NCI-H2227 (cell line): ENCODE results near the gene SLC6A18.
"Not testable (repeated sequence)": the region's sequence is repeated elsewhere in the genome, so short reads cannot be mapped to it uniquely, and the experiment has no call there.

Experiments used
- DNase-seq: peaks from one replicate; lab custom pipeline; 2025; ENCODE audit not compliant: unreplicated experiment; lab: John Stamatoyannopoulos, UW

SLC6A18 gene

GRCh38 chr5:1229023-1229422 is 3.8 kb downstream of the SLC6A18 start:
- DNase-seq, result not testable (repeated sequence)

GRCh38 chr5:1229822-1230221 is 4.6 kb downstream of the SLC6A18 start:
- DNase-seq, result no peak

GRCh38 chr5:1230551-1230950 is 5.4 kb downstream of the SLC6A18 start:
- no peak for DNase-seq

- DNase-seq, result no peak
Measured at GRCh38 chr5:1231354-1231905, 6.2 kb downstream of the SLC6A18 start.

GRCh38 chr5:1232780-1233179 is 7.6 kb downstream of the SLC6A18 start:
- no peak for DNase-seq

GRCh38 chr5:1235379-1235778 is 10.2 kb downstream of the SLC6A18 start:
- DNase-seq, result no peak

- no peak for DNase-seq
Measured at GRCh38 chr5:1235838-1236237, 10.7 kb downstream of the SLC6A18 start.

GRCh38 chr5:1239505-1240251 is 14.5 kb downstream of the SLC6A18 start:
- no peak for DNase-seq

GRCh38 chr5:1240496-1241260 is 15.5 kb downstream of the SLC6A18 start:
- DNase-seq, result no peak

GRCh38 chr5:1241509-1242080 is 16.4 kb downstream of the SLC6A18 start:
- no peak for DNase-seq

- DNase-seq, result no peak
Measured at GRCh38 chr5:1242733-1243486, 17.7 kb downstream of the SLC6A18 start.

GRCh38 chr5:1243487-1244130 is 18.4 kb downstream of the SLC6A18 start:
- no peak for DNase-seq

- no peak for DNase-seq
Measured at GRCh38 chr5:1244255-1244654, 19.1 kb downstream of the SLC6A18 start.

- DNase-seq, result no peak
Measured at GRCh38 chr5:1244976-1245375, 19.8 kb downstream of the SLC6A18 start.

- DNase-seq, result peak; percentile 85
Measured at GRCh38 chr5:1245905-1246576, 20.9 kb downstream of the SLC6A18 start.

GRCh38 chr5:1246711-1247431 is 21.7 kb downstream of the SLC6A18 start:
- DNase-seq, result peak; percentile 38

GRCh38 chr5:1247811-1248210 is 22.6 kb downstream of the SLC6A18 start:
- no peak for DNase-seq

GRCh38 chr5:1249366-1250280 is 24.4 kb downstream of the SLC6A18 start:
- no peak for DNase-seq
